Heart left ventricle (tissue), 13 donors: ENCODE data around the gene KANSL3.

ENCODE experiments used
- CTCF ChIP-seq, 12 donors: fragments of 200-600 bp; sonication (generic) in 4 of 12; IDR thresholded peaks; one replicate each; pipeline versions ENCODE4 v1.5.0 to v1.8.0; 2018 to 2022; ENCODE audit warnings: antibody characterized with exemption in 12 of 12, mild to moderate bottlenecking in 5 of 12
- POLR2A ChIP-seq, 2 donors: fragments of 450-650 bp; IDR thresholded peaks; one replicate each; pipeline ENCODE4 v1.6.1; 2017; ENCODE audit warnings: antibody characterized with exemption in 2 of 2, mild to moderate bottlenecking in 2 of 2, moderate library complexity in 2 of 2
- donor health status: ischemic (EF 13 %, LVEDD 7.1; RV severe dilation, severe dysfunction).
- donor health status: DM: no; HTN: yes; CAD: no.
- donor health status: DM: no; HTN: no; CAD: no.
- donor health status: ischemic (EF 25% LVEDD 6.9; RV normal size, moderate dysfunction).
- donor health status: ischemic (EF 25% LVEDD 5.7; RV mildly dilated, moderate dysfunction).
- donor health status: ischemic (EF 35%, LVEDD 5.7; RV mildly dilated, moderate dysfunction).
- donor health status: nonischemic (EF 11% LVEDD 7.7; RV severe dilation, severe dysfunction).
- donor health status: DM: yes; HTN: yes; CAD: no.
- donor health status: PGD.
- donor health status: ischemic (EF 29% LVEDD 5.4; RV normal size, mild dysfunction).
- donor health status: nonischemic (EF 23%, LVEDD 6.1; RV moderate dilation, normal function).

DNA sequence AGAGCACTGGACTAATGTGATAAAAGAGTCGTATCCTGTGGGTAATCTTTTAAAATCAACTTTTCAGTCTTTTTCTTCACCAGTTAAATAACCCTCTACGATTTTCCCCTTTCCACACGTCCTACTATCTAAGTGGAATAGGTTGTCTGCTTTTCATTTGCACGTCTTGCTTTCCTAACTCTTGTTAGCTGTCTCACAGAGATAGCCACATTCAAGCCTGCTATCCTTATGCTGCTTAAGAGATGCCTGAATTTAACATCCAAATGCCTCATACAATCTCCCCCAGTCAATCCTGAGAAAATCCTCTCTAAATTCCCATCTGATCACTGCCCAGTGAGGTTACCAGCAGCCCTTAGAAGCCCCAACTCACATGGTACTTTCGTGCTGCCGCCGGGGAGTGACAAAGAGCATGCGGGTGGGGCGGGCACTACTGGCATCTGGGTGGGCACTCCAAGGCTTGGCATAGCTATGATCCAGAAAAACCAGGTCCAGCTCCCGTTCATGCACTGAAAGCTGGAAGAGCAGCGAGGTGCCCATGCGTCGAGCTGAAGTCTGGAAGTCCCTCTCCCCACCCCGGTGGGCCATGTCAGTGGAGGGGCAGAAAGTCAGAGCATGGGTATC lies 1.5 kb downstream of the KANSL3 start:
- TF ChIP-seq CTCF (IDR thresholded peaks at IDR 0.05) (no peak), POLR2A (IDR thresholded peaks at IDR 0.05) (no peak)
